Measurements from ENCODE around the gene TNFRSF18.

TNFRSF18 gene

DNA sequence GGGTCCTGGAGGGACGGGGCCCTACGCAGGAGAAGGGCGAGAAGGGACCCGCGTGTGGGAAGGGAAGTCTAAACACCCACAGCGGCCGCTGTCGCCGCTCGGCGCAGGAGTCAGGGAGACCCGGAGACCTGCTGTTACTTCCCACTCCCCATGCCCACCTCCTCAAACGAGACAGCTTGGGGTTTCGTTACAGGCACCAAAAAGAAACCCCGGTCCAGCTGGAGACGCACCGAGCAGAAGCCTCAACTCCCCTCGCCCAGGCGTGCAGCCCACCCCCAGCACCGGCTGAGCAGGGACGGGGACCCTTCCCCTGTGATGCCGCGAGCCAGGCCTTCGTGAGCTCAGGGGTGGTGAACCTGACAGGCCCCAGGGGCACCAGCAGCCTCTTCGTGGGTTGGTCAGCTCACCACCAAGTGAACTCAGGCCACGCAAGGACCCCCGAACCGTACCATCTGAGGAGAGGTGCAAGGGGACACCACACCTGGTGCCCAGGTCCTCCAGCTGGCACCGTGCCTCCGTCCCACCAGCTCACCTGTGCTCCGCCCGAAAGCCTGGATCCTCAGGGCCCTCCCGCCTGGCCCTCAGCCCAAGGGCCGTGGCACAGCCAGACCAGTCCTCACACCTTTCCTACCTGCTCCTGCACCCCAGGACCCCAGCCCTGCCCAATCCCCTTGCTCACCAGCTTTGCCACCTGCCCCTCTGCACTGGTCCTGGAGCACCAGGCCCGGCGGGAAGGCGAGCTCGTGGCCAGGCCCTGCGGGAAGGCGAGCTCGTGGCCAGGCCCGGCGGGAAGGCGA, 20.4 kb upstream of the TNFRSF18 start:
- DNase-seq = no peak

- DNase-seq = no peak
Observed at GRCh38 chr1:1225913-1226312, 19.5 kb upstream of the TNFRSF18 start.

GRCh38 chr1:1225238-1225845, 18.9 kb upstream of the TNFRSF18 start:
- no peak for DNase-seq

- no peak for DNase-seq
Observed at GRCh38 chr1:1223891-1224290, 17.5 kb upstream of the TNFRSF18 start.

- DNase-seq = no peak
Observed at GRCh38 chr1:1223321-1223720, 16.9 kb upstream of the TNFRSF18 start.

DNA sequence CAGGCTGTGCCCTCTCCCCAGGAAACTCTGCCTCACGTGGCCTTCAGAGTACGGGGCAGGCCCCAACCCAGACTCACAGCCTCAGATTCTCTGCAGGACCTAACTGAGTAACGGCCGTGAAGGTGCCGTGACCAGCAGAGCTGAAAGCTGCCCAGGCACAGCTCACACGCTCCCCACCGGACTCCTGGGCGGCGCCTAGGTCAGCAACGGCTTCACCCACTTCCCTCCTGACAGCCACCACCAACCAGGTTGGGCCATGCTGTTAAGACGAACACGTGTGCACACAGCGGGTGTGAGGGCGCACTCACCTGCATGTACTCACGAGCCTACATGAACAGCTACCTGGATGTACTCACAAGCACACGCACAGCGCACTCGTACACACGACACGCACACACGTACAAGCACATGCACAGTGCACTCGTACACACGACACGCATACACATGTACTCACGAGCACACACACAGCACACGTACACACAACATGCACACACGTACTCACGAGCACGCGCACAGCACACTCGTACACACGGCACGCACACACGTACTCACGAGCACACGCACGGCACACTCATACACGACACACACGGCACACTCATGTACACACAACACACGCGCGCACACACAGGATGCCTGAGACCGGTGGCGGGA, 16.3 kb upstream of the TNFRSF18 start:
- DNase-seq = no peak

DNA sequence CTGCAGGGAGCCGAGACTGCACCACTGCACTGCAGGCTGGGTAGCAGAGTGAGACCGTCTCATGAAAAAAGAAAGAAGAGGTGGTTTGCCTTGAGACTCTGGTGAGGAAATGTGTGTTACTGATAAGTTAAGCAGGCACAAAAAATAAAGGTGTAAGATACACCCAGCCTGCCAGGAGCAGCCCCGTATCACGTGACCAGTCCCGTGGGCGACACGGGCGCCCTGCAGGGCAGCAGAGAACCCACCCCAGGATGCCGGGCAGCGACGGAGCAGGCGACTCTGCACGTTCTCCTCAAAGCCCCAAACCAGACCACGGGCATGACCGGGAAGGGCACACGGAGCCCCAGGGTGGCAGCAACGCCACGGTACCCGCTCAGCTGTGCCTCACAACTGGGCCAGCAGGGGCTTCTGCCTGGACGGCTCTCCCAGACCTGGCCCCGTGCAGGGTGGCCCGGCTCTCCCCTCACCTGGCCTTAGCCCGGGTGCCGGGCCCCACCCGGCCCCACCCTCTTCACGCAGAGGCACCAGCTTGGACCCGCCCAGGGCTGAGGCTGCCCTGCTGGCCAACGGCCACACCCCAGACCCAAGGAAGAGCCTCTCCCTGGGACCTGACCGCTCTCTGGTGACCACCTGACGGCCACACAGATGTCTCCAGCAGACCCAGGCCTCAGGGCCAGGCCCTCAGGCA, 15.6 kb upstream of the TNFRSF18 start:
- DNase-seq = no peak

DNA sequence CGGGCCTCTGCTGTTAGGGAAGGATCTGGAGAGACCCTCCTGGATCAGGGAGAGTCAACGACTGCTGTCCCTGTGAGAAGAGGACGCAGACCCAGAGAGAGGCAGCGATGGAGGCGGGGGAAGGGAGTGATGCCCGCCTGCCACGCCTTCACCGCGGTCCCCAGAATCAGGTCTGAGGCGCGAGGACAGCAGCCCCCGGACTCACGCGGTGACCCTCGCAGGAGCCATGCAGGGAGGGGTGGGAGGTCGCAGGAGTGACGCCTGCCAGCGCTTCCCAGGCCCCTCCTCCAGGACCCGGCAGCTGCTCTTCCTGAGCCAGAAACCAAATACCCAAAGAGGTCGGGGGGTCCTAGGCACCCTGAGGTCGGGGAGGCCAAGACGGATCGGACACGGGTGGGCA, 13.8 kb upstream of the TNFRSF18 start:
- DNase-seq = no peak

GRCh38 chr1:1219341-1219740, 12.9 kb upstream of the TNFRSF18 start:
- DNase-seq = no peak

DNA sequence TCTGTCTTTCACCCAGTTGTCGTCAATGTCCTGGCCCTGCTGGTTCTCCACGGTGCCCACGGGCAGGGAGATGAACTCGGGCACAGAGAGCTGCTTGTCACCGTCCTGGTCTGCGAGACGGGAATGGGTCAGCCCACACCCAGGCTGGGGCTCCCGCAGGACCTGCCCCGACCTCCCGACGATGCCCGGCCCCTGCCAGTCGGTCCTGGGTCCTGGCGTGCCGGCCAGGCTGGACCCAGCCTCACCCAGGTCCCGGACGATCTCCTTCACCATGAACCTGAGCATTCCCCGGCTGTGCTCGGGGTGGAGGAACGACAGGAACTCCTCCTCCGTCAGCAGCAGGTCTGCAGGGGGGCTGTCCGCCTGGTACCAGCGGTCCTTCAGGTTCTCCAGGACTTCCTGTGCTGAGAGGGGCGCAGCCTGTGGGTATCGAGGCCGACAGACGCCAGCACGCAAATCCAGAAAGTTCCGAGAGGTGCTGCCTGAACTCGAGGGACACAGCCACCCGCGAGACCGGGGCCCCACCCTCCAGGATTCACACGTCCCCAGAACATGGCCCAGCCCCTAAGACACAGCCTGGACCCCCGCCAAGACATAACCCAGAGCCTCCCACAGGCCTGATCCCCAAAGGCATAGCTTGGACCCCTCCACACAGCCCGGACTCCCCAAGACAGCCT, 12.3 kb upstream of the TNFRSF18 start:
- no peak for DNase-seq

DNA sequence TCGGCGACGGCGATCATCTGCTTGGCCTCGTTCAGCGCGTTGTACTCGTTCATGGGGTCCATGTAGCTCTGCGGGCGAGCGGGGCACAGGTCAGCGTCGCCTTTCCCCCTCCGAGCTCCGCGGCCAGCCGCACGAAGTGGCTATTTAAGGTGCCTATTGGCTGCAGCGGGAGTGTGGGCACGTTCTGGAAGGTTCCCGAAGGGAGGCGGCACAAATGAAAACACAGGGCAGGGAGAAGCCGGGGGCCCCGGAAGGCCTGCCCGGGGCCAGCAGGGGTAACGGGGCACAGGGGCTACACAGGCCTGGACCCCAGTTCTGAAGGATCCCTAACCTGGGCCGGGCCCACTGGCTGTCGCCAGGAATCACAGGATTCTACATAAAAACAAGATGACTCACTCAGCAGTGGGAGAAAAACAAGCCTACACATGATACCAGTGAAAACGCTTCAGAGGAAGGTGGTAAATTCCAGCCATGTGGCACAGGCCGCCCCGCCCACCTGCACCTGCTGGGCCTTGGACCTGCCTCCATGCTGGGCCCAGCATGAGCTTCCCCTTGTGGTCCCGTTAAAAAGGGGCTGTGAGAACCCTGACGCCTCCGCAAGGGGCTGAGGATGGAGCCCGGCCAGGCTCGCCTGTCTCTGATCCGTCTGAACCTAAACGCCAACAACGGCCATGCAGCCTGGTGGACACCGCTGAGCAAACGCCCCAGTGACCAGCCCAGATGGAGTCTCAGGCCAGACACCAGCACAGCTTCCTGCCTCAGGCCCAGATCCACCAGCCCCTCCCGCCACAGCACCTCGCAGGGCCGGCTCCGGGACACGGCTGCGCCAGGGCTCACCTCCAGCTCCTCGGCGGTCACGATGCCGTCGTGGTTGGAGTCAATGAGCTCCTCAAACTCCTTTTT, 11.5 kb upstream of the TNFRSF18 start:
- DNase-seq = peak; percentile 34 to 72

GRCh38 chr1:1216770-1217620, 10.6 kb upstream of the TNFRSF18 start:
- no peak for DNase-seq

- DNase-seq = no peak
Observed at GRCh38 chr1:1215881-1216605, 9.7 kb upstream of the TNFRSF18 start.

GRCh38 chr1:1215080-1215676, 8.8 kb upstream of the TNFRSF18 start:
- DNase-seq = peak; percentile 57 to 71

DNA sequence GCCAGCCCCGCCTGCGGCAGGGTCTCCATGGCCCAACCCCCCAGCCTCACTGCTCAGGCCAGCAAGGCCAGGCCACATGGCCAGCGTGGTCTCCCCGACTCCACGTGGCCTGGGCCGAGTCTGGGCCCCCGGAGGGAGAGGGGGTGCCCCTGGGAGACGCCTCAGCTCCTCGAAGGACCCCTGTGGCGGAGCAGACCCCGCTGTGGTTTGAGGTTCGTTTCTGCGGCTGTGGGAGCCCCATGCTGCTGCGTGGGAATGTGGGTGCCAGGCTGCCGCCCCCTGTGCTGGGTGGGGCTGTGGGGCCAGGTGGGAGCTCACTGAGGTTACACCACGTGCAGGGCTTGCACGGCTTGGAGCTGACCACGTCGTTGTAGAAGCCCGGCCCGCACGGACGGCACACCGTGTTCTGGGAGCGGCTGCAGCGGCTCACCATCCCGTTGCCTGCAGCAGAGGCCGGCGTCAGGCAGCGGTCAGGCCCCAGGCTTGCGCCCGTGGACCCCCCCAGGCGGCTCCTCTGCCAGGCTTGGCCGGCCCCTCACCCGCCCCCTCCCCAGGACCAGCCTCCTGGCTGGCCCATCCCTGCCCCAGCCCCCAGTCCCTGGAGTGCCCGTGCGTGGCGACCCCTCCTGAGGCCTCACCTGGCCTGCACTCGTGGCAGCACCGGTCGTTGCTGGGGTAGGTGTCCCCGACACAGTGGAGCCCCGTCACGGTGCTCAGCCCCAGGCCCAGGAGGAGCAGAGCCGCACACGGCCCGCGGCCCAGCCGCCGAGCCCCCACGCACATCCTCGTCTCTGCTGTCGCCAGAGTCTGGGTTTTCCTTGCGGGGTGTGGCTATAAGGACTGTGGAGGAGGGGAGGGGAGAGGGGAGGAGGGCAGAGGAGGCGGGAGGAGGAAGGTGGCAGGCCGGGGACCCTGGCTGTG, 7.2 kb upstream of the TNFRSF18 start, which contains the start of gene TNFRSF4:
TSS of gene TNFRSF4 (minus strand) at position 809 of the 921 bp plus-strand sequence. CDS start at position 783, 26 bp downstream.
- peak; percentile 65 to 69 for DNase-seq

GRCh38 chr1:1212780-1213344, 6.5 kb upstream of the TNFRSF18 start:
- no peak for DNase-seq

GRCh38 chr1:1211541-1212441, 5.4 kb upstream of the TNFRSF18 start:
- DNase-seq = no peak
